ENCODE results near the gene C19orf85.

DNA sequence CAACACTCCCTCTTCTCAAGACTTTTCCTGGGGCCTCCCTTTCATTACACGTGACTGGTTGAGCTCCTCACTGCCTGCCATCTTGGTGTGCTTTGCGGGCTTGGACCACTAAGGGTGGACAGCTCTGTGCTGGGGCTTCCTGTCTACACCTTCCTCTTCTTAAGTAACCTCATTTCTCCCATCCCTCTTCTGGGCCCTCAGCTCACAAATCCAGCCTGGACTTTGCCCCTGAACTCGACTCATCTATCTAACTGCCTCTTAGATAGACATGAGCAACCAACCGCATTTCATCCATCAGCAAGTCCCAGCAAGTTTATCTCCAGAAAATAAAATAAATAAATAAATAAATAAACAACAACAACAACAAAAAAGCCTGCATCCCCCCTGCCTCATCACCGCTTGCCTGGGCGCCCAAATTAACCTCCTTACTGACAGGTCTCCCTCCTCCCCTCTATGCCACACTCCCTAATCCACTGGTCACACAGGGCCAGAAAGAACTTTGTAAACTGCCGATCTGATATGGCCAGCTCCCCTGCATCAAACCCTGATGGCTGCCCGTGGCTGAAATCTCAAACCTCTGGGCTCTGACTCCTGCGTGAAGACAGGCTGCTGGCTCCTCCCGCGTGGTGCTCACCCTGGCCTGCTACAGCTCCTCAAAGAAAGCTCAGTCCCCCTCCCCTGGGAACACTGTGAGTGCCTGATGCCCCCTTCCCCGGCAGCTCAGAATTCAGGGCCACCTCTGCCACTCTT lies 10.9 kb downstream of the C19orf85 start:
- TF ChIP-seq SIN3A (IDR thresholded peaks at IDR 0.05; ENCODE audit: low read depth, low read length) (no peak), ZSCAN29 (IDR thresholded peaks at IDR 0.05) (no peak), SMC3 (IDR thresholded peaks at IDR 0.05; ENCODE audit: borderline replicate concordance, low read length) (no peak), SUZ12 (IDR thresholded peaks at IDR 0.05; ENCODE audit: unreplicated experiment) (no peak), POLR2AphosphoS5 (IDR thresholded peaks at IDR 0.05; ENCODE audit: low read length) (no peak), GABPA (IDR thresholded peaks at IDR 0.05; ENCODE audit: low read depth) (no peak), BRCA1 (IDR thresholded peaks at IDR 0.05; ENCODE audit: low read depth, low read length) (no peak), TAF1 (IDR thresholded peaks at IDR 0.05; ENCODE audit: borderline replicate concordance, low read depth, low read length) (no peak), HDAC2 (IDR thresholded peaks at IDR 0.05) (no peak), ETV6 (conservative IDR thresholded peaks at IDR 0.05 in 1 of 2, IDR thresholded peaks at IDR 0.05 in 1 of 2; ENCODE audit: borderline replicate concordance in 1 of 2, low read depth in 1 of 2) (no peak)
- TF ChIP-seq, protein P1, sequence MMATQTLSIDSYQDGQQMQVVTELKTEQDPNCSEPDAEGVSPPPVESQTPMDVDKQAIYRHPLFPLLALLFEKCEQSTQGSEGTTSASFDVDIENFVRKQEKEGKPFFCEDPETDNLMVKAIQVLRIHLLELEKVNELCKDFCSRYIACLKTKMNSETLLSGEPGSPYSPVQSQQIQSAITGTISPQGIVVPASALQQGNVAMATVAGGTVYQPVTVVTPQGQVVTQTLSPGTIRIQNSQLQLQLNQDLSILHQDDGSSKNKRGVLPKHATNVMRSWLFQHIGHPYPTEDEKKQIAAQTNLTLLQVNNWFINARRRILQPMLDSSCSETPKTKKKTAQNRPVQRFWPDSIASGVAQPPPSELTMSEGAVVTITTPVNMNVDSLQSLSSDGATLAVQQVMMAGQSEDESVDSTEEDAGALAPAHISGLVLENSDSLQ (IDR thresholded peaks at IDR 0.05), result no peak
- TF ChIP-seq, protein P2, sequence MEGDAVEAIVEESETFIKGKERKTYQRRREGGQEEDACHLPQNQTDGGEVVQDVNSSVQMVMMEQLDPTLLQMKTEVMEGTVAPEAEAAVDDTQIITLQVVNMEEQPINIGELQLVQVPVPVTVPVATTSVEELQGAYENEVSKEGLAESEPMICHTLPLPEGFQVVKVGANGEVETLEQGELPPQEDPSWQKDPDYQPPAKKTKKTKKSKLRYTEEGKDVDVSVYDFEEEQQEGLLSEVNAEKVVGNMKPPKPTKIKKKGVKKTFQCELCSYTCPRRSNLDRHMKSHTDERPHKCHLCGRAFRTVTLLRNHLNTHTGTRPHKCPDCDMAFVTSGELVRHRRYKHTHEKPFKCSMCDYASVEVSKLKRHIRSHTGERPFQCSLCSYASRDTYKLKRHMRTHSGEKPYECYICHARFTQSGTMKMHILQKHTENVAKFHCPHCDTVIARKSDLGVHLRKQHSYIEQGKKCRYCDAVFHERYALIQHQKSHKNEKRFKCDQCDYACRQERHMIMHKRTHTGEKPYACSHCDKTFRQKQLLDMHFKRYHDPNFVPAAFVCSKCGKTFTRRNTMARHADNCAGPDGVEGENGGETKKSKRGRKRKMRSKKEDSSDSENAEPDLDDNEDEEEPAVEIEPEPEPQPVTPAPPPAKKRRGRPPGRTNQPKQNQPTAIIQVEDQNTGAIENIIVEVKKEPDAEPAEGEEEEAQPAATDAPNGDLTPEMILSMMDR (IDR thresholded peaks at IDR 0.05 in 2 of 3, conservative IDR thresholded peaks at IDR 0.05 in 1 of 3; ENCODE audit: control insufficient read depth in 2 of 3, extremely low read depth in 1 of 3, insufficient read depth in 1 of 3, low read depth in 3 of 3, low read length in 3 of 3), result no peak
- TF ChIP-seq, protein P3, sequence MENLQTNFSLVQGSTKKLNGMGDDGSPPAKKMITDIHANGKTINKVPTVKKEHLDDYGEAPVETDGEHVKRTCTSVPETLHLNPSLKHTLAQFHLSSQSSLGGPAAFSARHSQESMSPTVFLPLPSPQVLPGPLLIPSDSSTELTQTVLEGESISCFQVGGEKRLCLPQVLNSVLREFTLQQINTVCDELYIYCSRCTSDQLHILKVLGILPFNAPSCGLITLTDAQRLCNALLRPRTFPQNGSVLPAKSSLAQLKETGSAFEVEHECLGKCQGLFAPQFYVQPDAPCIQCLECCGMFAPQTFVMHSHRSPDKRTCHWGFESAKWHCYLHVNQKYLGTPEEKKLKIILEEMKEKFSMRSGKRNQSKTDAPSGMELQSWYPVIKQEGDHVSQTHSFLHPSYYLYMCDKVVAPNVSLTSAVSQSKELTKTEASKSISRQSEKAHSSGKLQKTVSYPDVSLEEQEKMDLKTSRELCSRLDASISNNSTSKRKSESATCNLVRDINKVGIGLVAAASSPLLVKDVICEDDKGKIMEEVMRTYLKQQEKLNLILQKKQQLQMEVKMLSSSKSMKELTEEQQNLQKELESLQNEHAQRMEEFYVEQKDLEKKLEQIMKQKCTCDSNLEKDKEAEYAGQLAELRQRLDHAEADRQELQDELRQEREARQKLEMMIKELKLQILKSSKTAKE (IDR thresholded peaks at IDR 0.05; ENCODE audit: low read depth, poor library complexity, severe bottlenecking), result no peak

Measured in GM12878 (cell line).